GM12874 (cell line): ENCODE data around the gene HLA-DMB.
A peak's percentile ranks its signal among the peaks of the same experiment; 100 is the strongest.

Experiments
- TF ChIP-seq, protein P1 (sequence below): IDR thresholded peaks from 2 replicates; pipeline ENCODE4 v1.5.1; 2011; ENCODE audit warnings: low read depth, mild to moderate bottlenecking, control low read depth, low read length, moderate library complexity; ENCODE audit not compliant: insufficient read depth

HLA-DMB gene

GRCh38 chr6:32970413-32971241, 29.8 kb upstream of the HLA-DMB start:
- TF ChIP-seq, protein P1, sequence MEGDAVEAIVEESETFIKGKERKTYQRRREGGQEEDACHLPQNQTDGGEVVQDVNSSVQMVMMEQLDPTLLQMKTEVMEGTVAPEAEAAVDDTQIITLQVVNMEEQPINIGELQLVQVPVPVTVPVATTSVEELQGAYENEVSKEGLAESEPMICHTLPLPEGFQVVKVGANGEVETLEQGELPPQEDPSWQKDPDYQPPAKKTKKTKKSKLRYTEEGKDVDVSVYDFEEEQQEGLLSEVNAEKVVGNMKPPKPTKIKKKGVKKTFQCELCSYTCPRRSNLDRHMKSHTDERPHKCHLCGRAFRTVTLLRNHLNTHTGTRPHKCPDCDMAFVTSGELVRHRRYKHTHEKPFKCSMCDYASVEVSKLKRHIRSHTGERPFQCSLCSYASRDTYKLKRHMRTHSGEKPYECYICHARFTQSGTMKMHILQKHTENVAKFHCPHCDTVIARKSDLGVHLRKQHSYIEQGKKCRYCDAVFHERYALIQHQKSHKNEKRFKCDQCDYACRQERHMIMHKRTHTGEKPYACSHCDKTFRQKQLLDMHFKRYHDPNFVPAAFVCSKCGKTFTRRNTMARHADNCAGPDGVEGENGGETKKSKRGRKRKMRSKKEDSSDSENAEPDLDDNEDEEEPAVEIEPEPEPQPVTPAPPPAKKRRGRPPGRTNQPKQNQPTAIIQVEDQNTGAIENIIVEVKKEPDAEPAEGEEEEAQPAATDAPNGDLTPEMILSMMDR = no peak

DNA sequence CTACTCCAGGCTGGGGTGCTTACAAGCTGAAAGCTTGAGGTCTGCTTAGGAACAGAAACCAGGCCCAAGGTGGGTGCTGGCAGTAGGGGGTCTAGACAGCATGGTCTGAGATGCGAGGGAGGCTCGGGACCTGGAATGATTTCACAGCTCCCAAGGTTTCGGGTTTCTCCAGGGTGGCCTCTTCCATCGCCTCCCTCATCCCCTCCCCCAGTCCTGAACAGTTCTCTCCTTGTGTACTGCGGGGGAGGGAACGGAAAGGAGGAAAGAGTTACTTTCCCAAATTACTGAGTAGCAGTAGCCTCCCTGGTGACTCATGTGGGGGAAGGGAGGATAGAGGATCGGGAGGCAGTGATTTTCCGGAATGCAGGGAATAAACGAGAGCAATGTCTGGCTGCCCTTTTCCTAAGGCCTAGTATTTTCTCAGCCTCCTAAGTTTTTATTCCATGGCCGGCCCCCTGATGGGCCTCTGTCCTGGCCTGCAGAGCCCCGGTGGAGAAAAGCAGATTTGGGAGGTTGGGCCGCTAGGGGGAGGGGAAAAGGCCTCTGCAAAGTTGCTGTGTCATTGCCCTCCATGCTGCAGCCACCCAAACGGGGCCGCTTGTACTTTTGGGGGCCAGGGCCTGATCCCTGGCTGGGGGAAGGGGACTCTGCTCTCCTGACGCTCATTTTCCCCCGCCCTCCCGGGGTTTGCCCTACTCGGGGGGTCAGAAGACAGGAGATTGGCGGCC, 29.0 kb upstream of the HLA-DMB start:
- TF ChIP-seq, protein P1 = peak; percentile 31; the same call in 1 of the 2 replicates

DNA sequence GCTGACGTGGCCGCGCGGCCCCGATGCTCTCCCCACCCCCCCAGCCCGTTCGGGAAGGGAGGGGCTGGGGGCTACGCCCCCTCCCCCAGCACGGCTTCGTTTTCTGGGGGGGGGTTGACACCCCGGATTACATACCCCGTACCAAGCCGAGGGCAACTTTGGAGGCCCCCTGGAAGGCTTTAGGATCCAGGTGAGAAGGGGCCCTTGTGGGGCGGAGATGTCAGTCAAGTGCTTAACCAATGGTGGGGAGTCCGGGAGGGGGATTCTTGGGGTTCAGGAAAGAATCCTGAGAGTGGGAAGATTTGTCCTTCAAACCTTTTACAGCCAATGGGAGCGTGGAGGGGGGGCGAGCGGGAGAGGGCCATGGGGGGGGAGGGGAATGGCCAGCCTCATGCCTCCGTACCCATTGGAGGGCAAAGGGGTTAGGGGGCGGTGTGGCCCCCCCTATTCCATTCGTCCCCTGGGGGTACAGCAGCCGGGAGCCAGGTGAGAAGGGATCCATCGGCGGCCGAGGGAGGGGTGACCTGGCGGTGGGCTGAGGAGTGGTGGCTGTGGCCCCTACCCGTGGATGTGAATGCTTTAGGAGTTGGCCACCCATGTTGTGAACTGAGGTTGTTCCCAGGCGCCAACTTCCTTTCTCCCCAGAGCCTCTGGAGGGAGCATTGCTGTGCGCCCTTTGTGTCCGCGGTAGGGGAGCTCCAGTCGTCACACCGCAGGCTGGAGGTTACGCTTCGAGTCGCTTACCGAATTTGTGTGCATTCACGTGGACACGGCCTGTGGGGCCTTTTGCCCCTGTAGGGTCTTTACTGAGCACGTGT, 28.2 kb upstream of the HLA-DMB start:
- TF ChIP-seq, protein P1 = no peak

DNA sequence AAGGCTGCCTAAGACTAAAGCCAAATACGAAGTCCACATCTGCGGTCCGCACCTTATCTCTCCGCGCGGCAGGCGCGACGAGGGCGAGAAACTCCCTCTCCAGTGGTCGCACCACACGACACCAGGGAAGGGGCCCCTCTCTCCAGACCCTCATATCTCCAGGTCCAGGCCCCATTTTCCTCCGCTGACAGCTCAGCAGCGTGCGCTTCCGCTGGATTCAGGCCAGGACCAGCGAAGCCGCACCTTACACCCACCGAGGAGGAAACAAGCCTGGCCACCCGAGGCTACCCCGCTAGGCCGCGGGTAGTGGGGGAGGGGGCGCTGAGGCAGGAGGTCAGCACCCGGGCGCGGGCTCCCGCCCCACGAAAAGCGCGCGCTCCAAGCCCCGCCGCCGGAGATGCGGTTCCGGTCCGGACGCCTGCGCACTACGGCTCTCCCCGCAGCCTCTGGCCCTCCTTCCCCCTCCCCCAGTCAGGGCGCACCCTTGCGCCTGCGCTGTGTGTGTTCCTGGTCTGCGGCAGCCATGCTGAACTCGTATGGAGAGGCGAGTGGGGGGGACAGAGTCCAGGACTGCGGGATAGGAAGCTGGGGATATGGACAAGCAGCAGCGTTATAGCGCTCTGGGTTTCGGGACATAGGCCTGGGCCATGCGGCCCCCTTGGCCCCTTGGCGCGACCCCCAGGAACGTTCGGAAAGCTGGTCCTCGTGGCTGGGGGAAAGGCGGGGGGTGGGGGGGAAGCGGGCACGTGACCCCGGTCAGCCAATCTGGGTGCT, 27.5 kb upstream of the HLA-DMB start, which contains the start of gene BRD2:
TSS of gene BRD2 (plus strand) at position 502 of the 774 bp plus-strand sequence. CDS start 4,305 bp downstream, outside the sequence.
- TF ChIP-seq, protein P1 = no peak

GRCh38 chr6:32967151-32968091, 26.6 kb upstream of the HLA-DMB start:
- TF ChIP-seq, protein P1 = peak; percentile 59

- TF ChIP-seq, protein P1 = no peak
Measured at GRCh38 chr6:32964776-32965175, 23.9 kb upstream of the HLA-DMB start.
